ENCODE measurements around the gene JPH2.

Gene JPH2

DNA sequence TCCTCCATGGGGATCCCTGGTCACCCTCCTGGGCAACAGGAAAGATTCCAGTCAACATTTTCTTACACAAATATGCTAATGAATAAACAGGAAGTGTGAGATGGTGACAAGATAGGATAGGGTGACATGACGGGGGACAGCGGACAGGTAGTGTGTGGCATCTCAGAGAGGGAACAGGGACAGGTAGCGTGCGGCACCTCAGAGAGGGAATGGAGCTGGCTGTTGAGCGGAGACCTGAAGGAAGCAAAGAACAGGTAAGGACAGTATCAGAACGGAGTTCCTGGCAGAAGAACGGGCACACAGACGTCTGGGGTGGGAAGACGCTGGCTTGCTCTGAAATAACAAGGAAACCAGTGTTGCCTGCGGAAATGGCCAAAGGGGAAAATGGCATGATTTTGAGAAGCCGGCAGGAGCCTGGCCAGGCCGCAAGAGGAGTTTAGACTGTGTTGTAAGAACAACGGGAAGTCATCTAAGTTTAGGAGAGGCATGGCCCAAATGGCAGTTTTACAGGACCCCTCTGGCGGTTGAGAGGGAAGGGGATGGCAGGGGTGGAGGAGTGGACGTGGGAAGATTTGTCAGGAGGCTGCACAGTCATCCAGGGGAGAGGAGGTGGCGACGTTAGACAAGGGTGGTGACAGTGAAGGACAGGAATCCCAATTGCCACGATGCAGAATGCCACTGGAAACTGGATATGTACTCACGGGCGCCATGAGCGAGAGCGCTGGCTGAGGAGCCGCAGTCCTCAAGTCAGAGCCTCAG is 111.6 kb downstream of the JPH2 start:
- no peak for DNase-seq (ENCODE audit: low read depth in 2 of 2)

DNA sequence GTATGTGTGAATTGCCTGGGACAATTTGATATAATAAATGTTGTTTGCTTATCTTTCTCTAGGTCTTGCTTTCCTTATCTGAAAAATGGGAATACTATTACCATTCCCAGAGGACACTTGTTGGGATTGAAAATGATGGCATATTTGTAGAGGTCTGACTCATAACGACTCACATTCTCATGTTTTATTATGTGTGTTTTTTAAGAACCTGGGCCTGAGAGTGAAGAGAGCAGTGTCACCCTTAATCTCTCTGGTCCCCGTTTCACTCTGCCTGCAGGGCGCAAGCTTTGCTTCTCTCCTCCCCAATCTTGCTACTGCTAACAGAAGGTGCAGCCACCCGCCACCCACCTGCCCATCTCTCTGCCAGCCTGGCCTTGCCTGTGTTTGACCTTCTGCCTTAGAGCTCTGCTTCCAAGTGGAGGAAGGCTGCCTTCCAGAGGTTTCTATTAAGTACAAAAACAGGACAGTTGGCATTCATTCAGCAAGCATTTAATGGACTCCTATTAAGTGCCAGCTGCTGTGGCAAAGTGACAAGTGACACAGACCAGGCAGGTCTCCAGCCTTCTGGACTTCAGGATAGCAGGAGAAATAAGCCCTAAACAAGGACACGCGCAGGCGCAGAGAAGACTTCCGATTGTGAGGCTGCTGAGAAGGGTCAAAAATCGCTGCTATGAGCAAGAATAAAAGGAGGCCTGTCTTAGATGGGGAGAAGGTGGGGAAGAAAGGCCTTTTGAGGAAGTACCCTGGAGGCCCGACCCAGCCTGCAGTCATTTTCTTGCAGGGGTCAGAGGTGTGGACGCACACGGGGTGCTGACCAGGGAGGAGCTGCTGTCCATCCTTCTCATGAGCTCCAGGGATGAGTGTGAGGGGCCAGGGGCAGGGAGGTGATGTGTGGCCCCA is 112.5 kb downstream of the JPH2 start:
- DNase-seq (ENCODE audit: low read depth in 2 of 2) = no peak

DNA sequence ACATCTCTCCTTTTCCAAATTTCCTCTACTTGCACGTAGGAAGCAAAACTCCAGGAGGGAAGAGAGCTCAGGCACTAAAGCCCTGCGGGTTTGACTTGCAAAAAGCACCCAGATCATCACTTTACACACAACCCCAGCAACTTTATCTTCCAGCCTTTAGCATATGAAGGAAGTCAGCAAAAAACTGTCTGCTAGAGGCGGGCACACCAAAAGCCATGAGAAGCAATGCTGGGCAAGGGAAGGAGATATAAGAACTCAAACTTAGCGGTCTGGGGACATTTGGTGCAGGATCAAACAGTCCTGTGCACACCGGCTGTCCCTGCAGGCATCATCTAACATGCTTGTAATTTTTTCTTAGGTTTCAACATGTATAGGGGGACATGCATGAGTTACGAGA is 113.3 kb downstream of the JPH2 start:
- DNase-seq (ENCODE audit: low read depth in 2 of 2) = no peak

DNA sequence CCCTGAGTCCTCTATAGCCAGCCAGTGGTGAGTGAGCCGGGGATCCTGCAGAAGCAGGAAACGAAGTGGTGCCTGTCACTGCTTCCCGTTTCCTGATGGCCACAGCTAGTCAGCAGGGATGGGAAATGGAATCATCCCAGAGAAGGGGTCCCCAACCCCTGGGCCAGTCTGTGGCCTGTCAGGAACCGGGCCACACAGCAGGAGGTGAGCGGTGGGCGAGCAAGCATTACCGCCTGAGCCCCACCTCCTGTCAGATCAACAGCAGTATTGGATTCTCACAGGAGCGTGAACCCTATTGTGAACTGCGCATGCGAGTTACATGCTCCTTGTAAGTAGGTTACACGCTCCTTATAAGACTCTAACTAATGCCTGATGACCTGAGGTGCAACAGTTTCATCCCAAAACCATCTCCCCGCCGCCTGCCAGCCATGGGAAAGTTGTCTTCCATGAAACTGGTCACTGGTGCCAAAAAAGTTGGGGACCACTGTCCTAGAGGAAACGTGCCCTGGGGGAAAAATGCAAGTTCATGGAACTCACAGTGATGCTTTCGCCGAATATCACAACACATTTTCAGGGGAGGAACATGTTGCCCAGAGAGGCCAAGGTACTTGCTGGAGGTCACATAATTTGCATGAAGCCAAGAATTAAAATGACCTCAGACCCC is 113.8 kb downstream of the JPH2 start:
- no peak for DNase-seq (ENCODE audit: low read depth in 2 of 2)

DNA sequence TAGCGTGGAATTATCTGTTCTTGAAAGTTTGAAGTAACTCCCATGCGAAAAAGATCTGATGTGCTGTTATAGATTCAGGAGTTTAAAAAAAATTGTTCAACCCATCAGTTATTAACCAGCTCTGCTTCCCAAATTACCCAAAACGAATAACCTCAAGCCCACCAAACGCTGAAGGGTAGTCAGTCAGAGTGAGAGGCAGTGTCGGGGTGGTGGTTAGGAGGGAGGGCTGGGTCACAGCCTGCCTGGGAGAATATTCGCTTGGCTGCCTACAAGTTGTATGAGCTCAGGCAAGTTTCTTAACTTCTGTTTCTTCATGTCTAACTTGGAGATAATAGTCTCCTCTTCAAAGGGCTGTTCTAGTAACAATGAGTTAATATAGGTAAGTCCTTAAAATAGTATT is 114.6 kb downstream of the JPH2 start:
- no peak for DNase-seq (ENCODE audit: low read depth in 2 of 2)

DNA sequence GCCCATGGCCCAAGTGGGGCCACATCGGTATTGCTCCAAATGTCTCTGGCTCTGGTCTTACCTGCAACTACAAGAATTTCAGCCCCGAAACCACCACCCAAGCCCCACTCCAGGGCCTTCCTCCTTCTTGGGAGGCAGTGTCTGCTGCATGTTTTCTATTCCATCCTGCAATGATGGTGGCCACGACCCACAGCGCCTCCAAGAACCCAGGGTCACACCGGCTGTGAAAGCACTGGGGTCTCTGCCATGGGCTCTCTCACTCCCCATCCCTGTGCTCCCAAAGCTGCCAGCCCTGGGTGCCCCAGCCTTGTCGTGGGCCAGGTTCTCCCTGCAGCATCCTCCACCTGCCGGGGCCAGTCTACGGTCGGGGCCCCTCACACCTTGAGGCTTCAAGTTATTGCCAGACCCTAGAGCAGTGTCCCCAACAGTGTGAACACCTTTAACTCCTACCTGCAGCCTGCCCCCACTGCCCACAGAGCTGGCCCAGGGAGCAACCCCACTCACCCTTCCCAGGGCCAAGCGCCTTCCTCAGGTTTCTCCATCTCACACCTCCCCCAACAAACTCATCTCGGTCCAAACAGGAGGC is 115.4 kb downstream of the JPH2 start:
- no peak for DNase-seq (ENCODE audit: low read depth in 2 of 2)

DNA sequence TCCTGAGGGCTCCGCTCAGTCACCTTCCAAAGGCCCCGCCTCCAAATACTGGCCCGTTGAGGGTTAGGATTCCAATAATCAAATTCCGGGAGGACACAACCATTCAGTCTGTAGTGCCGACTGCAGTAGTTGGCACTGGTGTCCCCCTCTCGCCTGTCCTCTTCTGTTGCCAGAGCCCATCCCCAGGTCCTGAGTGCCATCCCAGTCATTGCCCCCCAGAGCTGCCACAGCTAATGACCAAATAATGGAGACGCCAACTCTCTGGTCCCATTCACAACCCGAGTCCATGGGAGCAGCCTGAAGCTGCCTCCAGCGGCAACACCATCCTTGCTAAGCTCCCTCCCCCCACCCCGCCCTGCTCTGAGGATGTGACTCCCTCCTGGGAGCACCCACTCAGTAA is 115.9 kb downstream of the JPH2 start:
- DNase-seq (ENCODE audit: low read depth in 2 of 2) = no peak

DNA sequence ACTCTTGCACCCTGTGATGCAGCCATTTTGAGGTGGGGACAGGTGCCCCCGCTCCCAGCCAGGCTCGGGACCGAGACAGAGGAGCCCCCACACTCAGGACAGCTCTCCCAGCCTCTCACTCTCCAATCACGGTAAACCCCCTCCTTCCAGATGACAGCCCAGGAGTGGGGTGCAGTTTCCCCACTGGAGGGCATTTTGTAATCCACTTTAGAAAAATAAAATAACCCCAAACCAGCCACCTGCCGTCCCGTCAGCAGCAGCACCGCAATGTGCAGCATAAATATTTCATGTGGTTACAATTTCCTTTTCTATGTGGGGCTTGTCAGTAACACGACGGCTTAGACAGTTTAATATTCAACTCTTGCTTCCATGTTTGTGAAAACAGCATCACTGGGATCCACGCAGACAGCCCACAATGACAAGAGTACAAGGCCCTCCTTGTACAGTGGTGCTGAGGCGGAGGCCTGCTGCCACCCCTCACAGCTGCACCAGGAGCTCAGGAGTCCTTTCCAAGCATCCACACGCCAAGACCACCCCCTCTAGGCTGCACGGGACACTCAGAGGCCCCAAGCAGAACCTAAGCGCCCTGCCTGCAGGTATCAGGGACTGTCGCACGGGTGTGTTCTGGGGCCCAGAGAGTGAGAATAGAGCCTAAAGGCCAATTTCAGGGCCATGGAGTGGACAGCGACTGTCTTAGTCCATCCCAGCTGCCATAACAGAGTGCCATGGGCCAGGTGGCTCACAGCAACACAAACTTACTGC is 116.7 kb downstream of the JPH2 start:
- no peak for DNase-seq (ENCODE audit: low read depth in 2 of 2)

DNA sequence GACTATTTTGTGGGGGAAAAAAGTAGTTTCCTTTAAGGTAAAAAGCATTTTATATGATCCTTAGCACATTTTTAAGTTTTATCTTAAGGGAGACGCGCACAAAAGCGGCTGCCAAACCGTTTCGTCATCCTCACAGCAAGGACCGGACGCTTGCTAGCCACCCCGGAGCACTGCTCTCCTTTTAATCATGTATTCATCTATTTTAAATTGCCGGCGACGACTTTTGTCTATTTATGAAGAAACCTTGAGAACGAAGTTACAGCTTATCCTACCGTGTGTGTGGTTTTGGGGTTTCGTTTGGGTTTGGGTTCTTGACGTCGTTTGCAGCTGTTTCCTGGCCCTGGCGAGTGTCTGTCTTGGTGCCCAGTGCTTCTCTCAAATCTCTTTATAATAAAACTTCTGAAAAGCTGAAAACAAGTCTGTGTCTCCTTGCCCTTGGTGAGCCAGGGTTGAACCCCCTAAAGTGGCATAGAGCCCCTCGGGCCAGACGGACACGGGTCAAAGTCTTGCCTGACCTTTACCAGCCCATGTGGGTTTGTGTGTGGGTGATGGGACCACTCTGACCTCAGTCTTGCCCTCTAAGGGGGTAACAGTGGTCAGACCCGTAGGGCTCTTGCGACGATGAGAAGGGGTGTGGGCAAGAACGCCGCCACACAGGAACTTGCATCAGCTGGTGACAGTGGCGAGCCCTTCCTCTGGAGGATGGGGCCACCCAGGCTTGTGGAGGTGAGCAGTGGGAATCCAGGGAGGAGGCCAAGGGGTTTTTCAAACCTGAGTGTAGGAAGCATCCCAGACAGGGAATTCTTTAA is 117.6 kb downstream of the JPH2 start:
- peak; percentile 23 to 37 for DNase-seq (ENCODE audit: low read depth in 2 of 2)

DNA sequence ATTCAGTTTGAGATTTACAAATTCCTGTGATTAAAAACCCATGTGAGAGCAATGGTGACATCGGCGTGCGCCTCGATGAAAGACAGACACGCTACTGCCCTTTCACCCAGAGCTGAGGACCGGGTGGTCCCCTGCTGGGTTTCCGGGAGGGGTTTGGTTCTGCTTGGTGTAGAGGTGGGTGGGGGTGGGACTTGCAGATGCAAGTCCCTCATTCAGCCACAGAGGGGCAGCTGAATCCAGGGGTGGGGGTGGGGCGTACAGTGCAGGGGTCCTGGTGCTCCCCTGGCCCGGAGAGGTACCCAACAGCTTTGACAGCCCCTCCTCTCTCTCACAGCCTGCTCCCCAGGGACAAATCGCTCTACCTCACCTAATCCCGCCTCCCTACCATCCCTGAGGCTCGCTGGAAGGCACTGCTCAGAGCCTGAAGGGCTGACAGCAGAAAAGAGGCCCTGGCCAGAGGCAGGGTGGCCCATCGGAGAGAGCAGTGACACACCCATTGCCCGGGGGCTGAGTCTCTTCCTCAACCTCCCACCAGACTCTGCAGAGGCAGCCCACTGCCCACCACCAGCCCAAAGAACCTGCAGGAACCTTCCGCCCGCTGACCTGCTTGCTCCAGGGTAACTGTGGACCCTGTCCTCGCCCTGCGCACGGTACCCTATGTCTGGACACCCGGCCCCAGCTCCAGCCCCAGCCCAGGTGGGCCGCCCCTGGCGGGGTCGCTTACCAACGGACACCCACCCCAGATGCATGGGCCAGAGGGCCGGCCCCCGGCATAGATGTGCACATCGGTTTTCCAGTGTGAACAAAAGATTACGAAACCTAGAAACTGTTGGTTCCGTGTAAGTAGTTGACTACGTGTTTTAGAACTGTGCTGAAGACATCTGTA is 118.4 kb downstream of the JPH2 start:
- DNase-seq (ENCODE audit: low read depth in 2 of 2) = no peak

DNA sequence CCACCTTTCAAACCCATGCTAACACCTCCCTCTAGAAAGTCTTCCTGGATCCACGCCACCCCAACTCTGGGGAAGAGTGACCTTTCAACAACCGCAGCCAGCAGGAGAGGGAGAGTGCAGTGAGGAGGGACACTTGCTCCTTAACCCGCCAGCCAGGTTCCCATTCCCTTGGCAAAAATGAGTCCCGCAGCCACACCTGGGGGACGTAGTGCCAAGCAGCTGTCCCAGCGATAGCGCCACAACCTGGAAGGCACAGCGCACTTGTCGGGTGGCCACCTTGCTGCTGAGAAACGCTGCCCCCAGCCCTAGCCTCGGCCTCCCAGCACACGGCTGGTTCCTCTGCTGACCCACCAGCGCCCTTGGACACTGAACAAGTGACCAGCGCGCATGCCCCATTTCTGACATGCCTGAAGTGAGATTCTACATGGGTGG is 119.3 kb downstream of the JPH2 start:
- no peak for DNase-seq (ENCODE audit: low read depth in 2 of 2)

DNA sequence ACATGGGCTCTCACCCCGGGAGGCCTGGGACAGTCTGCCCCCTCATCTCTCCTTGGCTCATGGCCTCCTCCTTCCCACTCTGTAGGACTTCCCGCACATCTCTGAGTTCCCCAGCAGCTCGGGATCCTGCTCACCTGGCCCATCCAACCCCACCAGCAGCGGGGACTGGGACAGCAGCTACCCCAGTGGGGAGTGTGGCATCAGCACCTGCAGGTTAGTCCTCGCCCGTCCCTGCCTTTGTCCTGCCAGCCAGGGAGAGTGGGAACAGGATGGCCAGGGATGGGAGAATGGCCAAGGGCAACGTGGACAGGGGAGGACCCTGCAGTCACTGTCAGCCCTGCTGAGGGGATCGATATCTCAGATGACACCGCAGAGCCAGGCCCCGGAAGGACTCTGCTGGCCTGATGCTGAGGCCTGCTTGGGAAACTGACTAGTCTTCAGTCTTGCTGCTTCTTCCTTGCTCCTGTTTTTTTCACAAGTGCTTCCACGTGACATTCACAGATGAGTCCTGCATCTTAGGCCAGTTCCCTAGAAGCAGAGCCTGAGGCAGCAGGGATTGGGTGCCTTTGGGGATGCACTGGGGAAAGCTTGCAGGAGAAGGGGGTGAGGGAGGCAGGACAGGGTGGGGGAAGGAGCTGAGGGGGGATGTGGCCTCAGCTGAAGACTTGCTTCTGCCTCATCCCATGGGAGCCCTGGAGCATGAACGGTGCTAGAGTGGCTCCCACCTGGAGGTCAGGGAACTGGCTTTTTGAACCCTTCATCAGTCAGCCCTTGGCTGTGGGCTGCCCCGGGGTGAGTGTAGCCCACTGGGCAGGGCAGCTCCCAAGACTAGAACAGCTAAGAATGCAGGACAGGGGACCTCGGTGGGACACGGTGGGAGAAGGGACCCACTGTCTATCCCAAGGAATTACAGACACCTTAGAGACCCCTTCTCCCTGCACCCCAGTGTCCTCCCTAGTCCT is 120.1 kb downstream of the JPH2 start:
- DNase-seq (ENCODE audit: low read depth in 2 of 2) = no peak

DNA sequence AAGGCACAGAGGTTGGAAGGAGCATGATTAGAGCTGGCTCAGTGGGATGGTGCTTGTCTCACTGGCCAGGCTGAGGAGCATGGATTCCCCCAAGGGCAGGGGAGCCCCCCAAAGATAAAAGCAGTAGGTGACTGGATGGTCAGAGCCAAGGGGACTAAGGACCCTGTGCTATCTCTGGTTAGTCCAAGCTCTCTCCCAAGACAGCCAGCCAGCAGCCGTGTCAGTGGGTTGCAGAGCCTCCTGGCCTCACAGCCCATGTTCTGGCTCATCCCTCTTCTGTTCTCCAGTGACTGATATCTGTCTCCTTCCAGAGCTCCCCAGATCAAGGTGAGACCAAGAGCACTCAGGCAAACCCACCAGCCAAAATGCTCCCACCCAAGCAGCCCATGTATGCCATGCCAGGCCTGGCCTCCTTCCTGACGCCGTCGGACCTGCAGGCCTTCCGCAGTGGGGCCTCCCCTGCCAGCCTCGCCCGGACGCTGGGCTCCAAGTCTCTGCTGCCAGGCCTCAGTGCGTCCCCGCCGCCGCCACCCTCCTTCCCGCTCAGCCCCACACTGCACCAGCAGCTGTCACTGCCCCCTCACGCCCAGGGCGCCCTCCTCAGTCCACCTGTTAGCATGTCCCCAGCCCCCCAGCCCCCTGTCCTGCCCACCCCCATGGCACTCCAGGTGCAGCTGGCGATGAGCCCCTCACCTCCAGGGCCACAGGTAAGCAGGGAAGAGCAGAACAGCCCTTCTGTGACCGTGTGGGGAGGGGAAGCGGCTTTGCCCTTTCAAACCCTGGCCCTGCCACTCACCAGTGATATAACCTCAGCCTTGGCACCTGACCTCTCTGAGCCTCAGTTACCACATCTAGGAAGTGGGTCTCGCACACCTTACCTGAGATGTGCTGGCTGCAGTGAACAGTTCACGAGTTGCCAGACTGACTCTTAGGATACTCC is 121.3 kb downstream of the JPH2 start:
- no peak for DNase-seq (ENCODE audit: low read depth in 2 of 2)

DNA sequence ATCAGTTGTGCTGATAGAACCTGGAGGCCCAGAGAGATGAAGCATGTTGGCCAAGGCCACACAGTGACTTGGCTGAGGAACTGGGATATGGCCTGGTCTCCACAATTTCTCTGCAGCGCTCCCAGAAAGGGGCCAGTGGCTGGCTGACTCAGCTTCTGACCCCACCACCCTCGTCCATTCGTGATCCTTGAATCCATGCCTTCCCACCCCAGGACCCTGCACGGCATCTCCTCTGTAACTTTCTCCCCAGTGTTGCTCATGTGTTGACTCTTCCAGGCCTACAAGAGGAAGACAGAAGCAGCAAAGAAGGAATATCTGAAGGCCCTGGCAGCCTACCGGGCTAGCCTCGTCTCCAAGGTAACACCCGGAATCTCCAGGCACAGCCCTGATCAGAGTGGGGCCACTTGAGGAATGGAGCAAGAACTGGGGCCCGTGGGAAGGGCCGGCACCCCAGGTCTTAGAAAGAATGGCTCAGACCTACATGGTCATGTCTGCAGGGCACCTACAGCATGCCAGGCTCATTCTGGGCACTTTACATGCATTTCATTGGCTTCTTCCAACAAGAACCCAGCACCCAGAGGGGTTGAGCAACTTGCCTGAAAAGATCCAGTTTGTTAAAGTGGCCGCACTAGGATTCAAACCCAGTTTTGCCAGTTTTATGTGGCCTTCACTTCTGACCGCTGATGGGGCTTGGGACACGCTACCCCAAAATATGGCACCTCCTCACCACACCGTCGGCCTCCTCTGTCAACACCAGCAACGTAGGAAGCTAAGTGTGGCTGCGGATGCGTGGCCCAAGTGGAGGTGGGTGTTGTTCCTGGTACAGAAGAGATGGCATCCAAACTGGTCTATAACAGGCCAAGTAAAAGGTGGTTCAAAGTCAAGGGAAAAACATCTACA is 122.2 kb downstream of the JPH2 start:
- DNase-seq (ENCODE audit: low read depth in 2 of 2) = no peak
